HG03442 (cell line): Measurements from ENCODE around the gene TMEM214.

Experiments
- ATAC-seq: cut with Tn5 transposase; IDR thresholded peaks from one replicate; pipeline ENCODE4 v1.9.1; 2021; ENCODE audit warnings: mild to moderate bottlenecking, moderate library complexity; ENCODE audit not compliant: unreplicated experiment

TMEM214 gene

DNA sequence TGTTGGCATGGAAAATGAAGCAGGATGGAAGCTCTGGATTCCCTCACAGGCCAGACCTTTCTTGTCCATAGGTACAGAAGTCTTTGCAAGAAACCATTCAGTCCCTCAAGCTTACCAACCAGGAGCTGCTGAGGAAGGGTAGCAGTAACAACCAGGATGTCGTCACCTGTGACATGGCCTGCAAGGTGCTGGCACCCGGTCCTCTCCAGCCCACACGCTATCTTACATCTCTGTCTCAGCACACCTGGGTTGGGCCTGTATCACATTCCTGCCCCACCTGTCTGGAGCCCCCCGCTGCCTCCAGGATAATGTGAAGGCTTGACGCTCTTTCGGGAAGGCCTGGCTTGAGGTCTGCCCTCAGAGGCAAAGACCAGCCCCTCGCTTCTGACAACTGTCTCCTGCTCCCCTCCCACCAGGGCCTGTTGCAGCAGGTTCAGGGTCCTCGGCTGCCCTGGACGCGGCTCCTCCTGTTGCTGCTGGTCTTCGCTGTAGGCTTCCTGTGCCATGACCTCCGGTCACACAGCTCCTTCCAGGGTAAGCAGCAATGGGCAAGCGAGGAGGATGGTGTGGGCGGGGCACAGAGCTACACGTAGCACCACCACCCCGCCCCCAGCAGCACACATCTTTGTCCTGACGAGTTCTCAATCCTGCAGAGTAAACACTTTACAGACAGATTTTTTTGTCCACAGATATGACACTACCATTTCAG, 6.0 kb downstream of the TMEM214 start:
- no peak for ATAC-seq

DNA sequence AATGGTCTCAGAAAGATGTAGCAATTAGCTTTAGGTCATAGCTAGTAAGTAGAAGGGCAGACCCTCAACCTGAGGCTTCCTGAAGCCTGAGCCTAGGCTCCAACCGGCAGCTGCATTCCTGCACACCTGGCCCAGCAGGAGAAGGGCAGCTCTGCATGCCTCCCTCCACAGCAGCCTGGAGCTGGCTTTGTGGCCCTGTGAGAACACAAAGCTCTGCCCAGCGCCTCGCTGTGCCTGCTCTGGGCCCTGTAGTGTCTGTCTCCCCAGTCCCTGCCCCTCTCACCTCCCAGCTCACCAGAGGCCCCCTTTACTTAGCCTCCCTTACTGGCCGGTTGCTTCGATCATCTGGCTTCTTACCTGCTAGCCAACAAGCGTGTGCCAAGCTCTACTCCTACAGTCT, 6.7 kb downstream of the TMEM214 start:
- no peak for ATAC-seq

DNA sequence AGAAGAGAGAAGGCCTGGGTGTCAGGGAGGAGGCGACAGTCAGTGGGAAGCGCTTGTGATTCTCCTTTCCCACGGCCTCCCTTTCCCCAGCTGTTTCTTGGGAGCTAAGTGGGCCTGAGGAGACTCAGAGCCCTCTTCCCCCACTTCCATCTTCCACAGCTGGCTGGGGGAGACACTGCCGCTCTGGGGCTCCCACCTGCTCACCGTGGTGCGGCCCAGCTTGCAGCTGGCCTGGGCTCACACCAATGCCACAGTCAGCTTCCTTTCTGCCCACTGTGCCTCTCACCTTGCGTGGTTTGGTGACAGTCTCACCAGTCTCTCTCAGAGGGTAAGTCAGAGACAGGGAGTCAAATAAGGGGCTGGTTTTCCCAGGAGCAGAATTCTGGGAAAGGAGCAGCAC, 7.1 kb downstream of the TMEM214 start:
- ATAC-seq: no peak

DNA sequence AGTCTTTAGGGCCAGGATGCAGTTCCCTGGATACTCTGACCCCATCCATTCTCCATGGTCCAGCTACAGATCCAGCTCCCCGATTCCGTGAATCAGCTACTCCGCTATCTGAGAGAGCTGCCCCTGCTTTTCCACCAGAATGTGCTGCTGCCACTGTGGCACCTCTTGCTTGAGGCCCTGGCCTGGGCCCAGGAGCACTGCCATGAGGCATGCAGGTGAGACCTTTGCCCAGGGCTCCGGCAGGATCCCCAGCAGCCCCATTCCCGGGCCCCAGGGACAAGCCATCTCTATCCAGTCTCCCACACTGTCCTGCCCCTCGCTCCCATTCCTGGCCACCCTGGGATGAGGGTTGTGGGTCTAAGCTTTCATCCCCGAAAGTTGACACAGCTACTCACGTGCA, 7.5 kb downstream of the TMEM214 start:
- no peak for ATAC-seq

DNA sequence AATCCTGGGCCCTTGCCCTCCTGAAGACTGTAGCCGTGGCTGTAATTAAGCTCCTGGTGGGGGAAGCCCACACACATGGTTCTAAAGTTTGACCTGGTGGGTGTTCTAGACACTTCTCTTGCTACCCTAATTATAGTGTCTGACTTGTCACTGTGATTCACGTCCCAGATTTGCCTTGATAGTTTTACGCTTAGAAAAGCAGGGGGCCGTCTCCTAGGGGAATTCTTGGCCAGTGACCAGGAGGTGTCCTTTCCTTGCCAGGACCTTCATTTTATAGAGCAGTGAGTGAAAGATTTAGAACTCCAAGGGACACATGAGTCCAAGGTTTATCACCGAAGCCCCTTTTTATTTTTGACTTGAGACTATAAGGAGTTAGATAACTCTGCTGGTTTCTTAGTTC, 9.0 kb downstream of the TMEM214 start:
- ATAC-seq: no peak

DNA sequence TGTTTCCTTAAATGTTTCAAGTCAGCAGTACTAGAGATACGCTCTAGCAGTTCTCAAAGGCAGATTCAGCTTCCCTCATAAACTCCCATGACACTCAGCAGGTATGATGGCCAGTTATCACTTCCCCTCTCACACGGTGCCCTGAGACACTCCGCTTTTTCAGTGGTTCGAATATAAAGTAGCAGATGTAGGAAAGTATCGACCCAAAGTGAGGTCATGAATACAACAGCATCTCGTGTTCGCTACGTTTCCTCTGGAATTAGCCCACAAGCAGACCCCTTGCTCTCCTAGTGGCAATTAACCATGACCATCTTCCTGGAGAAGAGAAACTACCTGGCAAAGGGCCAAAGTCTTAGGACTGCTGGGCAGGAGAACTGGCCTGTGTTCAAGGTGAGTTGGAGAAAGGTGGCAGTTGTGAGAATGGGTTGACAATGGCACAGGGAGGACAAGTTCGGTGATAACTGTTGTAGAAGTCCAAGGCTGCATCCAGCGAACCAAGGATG, 9.4 kb downstream of the TMEM214 start:
- ATAC-seq: no peak

DNA sequence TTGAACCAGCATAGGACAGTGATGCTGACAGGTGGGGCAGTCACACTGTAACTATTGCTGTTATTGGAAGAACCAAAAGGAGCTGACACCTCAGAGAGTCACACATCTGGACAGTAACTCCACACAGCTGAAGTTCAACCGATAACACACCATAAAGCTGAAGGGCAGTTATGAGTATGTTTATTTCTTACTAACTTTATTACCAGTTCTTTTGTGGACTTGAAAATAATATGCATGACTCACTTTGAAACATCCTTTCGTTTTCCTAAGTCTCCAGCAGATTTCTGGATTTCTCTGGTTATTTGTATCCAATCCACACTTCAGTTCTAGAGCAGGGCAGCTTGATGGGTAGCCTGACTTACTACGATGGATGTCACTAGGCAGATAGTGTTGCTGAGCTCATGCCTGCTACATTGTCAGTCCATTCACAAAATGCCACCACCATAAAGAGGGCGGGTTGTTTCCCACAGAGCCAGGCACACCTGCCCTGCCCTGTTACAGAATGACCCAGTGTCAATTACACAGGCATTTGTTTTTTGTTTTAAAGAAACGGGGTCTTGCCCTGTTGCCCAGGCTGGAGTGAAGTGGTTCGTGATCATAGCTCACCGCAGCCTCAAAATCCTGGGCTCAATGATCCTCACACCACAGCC, 10.3 kb downstream of the TMEM214 start:
- no peak for ATAC-seq

DNA sequence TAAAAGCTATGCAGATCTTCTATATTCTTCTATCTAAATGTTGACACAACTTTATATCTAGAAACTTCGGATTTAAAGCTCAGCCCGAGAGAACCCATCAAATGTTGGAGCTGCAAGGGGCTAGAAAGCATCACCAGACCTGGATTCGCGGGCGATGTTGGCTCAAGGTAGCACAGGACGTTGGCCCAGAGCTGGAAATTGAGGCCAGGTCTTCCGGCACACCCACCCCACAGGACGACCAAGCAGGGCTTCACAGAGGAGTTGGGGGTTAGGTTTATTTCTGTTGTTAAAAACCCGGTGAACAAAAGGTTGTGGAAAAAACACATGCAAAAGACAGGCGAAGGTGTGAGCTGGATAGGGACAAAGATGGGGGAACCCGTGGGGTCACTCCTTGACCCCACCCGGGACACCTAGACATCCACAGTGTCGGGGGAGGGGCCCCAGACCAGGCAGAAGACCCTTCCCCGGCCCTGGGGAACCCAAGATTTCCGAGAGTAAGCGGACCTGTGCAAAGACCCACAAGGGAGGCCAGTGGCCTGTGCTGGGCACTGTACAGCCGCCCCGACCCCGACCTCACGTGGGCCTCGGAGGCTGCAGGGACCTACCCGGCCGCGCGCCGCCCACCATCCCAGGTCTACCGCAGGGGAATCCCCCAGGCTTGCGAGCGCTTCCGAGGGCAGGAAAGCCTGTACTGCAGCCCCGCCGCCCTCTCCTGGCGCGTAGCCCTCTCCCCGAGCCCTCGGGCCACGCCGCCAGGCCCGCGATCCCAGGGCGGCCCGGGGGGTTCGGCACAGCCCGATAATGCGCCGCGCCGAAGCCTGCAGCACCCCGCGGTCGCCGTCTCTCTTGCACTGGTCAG, 16.9 kb downstream of the TMEM214 start:
- ATAC-seq: peak; percentile 16

DNA sequence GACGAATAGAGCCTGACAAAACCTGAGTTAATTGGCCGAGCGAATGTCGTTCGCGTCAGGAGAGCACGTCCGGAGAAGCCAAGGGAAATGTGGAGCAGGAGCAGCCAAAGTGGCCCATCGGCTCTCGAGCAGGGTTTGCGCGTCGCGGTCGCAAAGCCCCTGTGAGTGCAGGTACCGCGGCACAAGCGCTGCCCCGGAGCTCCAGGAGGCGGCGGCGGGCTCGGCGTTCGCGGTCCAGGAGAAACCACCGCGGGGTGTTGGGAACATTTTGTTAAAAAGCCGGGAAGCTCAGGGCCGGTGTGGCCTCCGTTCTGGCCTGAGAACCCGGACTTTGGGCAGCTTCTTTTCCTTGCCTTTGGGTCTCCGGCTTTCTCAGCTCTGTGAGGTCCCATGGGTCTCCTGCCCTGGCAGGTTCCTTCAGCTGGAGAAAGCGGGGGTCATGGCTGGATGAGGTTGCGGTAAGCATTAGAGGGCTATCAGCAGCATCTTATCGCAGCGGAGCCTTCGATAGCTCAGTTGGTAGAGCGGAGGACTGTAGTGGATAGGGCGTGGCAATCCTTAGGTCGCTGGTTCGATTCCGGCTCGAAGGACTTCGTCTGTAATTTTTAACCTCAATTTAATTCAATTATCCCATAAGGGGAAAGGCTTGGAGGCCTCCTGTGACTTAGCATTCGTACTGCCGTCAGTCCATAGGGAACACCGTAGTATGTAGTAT, 17.7 kb downstream of the TMEM214 start:
- ATAC-seq: peak; percentile 41

DNA sequence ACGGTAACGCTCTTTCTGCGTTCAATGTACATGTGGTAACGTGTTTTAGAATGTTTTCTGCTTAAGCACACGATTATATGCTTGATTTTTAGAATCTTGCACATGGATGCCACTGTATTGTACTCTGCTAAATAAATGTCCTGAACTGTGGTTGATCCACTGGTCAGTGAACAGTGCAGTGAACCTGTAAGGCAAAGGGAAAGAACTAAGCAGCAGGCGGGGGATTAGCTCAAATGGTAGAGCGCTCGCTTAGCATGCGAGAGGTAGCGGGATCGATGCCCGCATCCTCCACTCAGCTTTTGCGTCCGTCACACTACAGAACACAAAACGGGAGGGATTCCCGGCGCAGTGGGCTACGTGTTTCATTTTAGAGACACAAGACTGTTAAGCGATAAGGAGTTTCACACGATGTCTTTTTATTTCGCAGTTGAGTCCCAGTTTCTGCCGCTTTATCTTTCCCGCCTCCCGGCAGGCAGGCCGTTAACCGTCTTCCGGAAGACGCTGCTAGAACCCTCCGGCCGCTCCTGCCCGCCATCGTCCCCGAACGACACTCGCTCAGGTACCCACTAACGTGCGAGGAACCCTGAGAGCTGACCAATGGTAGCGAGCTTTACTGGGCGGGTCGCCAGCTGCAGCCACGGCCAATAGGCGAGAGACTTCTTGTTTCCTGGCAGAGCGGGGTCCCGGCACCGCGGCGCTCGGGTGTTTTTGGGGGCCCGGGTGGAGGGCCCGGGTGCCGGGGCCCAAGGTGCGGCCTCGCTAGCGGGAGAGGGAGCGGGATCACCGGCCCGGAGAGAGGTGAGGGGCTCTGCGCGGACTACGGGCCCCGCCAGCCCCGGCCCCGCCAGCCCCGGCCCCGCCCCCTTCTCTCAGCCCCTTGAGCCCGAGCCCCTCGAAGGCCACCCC, 18.5 kb downstream of the TMEM214 start, which contains the start of gene AGBL5:
TSS of gene AGBL5 (plus strand) at position 673 of the 906 bp plus-strand sequence. CDS start 1,291 bp downstream, outside the sequence.
- ATAC-seq: peak; percentile 63

DNA sequence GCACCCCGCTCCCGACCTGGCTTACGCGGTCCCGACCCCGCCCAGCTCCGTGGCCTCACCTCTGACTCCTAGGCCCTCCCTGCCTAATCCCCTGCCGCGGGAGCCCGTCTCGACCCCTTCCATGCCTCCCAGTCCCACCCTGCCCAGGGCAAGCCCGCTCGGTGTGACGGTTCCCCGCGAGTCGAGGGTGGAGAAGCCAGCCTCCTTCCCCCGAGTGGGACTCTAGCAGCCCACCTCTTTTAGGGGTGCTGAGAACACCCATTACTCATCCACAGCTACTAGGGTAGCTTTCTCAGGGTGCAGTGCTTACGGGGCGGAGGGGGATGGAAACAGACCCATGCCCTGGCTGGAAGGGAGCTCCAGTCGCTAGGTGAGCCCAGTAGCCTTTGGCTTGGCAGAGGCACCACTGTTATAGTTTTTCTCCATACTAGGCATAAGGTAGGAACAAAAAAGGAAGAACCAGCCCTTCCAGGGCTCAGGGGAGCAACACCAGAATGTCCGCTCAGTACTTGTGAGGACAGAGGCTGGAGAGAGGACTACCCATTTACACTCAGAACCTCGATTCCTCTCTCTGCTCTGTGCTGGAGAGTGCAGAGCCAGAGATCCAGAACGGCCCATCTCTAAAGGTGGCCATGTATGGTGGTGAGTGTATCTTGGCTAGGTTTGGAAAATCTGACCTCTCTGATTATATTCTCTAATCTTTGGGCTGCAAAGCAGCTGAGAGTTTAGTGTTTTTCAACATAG, 19.3 kb downstream of the TMEM214 start:
- ATAC-seq: peak; percentile 5

DNA sequence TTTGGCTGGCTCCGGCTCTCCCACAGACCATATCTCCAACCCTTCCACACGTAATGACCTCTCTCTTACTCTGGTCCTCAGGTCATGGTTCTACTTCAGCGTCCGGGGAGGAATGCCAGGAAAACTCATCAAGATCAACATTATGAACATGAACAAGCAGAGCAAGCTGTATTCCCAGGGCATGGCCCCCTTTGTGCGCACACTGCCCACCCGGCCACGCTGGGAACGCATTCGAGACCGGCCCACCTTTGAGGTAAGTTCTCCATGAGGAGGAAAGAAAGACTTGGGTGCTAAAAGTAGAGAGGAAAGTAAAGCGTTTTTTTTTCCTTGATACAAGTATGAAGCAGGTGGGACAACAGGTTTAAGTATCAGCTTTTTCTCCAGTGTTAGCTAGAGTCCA, 20.6 kb downstream of the TMEM214 start:
- ATAC-seq: no peak

DNA sequence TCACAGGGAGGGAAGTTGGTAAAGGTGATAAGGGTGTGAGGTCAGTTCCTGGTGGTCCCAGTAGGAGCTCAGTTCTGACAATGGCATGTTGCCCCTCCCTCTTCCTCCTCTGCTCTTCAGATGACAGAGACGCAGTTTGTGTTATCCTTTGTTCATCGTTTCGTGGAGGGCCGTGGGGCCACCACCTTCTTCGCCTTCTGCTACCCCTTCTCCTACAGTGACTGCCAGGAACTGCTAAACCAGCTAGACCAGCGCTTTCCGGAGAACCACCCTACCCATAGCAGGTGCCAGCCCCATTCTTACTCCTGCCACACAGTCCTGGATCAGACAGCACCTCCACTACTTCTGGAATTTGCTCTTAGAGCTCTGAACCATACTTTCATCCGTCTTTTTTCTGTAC, 21.0 kb downstream of the TMEM214 start:
- no peak for ATAC-seq

DNA sequence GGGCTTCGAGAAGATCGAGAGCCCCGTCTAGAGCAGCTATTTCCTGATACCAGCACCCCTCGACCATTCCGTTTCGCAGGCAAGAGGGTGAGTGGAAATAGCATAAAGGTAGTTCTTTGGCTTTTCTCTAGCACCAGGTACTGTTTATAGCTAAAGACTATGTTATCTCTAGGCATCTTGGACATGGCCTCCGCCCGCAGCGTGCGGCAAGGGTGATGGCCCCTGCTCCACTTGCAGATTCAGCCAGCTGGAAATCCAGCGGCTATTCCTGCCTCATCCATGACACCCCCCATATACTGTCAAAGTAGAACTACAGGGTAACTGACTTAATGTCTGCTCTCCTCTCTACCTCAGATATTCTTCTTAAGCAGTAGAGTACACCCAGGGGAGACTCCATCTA, 22.0 kb downstream of the TMEM214 start:
- ATAC-seq: no peak

DNA sequence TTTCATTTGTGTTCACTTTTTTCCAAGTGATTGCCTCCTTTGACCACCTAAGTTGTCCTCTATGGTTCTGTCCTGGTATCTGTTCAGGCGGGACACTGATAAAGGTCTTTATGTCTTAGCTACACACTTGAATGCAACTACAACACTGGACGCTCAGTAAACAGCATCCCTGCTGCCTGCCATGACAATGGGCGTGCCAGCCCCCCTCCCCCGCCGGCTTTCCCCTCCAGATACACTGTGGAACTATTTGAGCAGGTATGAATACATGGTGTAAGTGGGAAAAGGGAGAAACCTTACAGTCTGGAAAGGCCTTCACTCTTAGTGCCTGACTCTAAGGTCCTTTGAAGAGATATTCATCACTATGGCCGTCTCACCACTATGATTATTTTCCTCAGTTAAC, 24.4 kb downstream of the TMEM214 start:
- no peak for ATAC-seq

DNA sequence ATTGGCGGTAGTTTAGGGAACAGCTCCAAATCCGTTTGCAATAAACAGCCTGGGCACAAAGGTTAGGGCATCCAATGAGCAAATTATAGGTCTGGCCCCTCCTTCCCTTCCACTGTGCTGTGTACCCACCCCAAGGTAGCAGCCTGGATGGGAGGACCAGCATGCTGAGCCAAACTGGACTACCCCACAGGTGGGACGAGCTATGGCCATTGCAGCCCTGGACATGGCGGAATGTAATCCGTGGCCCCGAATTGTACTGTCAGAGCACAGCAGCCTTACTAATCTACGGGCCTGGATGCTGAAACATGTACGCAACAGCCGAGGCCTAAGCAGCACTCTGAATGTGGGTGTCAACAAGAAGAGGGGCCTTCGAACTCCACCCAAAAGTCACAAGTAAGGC, 25.4 kb downstream of the TMEM214 start:
- ATAC-seq: no peak

DNA sequence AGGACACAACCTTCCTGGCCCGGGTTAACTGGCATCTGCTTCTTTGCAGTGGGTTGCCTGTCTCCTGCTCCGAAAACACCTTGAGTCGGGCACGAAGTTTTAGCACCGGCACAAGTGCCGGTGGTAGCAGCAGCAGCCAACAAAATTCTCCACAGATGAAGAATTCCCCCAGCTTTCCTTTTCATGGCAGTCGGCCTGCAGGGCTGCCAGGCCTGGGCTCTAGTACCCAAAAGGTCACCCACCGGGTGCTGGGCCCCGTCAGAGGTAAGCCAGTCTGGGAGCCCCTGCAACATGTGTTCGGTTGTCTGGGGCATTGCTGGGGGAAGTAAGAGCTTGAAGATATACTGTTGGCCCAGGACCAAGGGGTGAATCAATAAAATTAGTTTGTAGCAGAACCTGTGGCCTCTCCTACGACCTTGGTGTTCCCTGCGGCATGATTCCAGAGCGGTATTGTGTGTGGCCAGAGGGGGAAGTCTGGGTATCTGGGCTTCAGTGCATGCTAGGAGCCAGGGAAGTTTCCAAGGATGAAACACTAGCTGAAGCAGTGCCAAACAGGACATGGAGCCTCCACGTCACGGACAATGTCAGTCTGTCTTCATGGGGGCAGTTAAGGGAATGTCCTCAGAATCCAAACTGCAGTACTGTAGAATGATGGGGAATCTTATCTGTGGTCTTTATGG, 26.5 kb downstream of the TMEM214 start:
- no peak for ATAC-seq

DNA sequence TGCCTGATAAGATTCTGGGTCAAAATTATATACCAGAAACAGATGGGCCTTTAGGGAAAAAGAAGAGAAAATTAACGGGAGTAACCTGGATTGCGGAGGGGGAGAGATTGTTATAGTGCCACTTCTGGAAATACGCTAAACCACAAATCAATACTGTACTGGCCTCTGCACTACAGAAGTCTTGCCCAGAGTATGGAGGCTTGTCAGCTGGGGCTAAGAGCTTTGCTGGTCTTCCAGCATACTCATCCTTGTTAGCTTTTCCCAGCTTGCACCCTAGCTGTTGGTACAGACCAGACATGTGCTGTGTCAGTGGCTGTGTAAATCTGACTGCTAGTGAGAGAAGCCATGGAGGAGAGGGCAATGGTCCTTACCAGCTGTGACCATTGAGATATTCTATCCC, 27.6 kb downstream of the TMEM214 start:
- ATAC-seq: no peak

DNA sequence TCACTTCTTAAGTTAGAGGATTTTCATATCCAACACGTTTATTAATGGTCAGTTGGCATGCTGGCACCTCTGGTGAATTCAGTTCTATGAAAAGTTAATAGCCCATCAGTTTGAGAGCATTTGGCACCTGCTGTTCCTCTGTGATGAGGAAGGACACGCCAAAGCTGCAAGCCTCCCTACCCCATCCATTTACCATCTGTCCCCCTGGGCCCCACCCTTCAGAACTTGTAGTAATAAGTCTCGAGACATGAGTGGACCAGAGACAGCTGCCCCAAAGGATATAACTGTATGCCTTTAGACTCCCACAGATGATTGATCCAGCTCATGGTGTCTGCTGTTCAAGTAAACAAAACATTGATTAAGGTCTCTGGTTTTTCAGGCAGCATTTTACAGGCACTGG, 32.4 kb downstream of the TMEM214 start:
- no peak for ATAC-seq
